Measurements from ENCODE around the gene NRXN3.

NRXN3 gene

DNA sequence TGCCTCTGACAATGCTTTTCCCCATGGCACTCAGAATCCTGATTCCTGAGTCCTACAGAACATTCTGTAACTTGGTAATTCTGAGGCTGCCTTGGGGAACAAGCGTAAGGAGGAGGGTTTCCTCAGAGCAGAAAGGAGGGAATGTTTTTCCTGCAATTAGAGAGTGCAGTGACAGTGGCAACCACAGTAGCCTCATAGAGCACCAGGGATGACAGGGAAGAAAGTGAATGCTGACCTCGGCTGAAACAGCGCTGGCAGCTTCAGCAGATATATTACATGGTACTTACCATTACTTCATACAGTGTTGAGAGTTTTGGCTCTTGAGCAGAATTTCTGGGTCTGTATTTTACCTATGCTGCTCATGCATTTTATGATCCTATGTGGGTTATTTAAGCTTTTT lies 757.1 kb downstream of the NRXN3 start:
- TF ChIP-seq, protein P1, sequence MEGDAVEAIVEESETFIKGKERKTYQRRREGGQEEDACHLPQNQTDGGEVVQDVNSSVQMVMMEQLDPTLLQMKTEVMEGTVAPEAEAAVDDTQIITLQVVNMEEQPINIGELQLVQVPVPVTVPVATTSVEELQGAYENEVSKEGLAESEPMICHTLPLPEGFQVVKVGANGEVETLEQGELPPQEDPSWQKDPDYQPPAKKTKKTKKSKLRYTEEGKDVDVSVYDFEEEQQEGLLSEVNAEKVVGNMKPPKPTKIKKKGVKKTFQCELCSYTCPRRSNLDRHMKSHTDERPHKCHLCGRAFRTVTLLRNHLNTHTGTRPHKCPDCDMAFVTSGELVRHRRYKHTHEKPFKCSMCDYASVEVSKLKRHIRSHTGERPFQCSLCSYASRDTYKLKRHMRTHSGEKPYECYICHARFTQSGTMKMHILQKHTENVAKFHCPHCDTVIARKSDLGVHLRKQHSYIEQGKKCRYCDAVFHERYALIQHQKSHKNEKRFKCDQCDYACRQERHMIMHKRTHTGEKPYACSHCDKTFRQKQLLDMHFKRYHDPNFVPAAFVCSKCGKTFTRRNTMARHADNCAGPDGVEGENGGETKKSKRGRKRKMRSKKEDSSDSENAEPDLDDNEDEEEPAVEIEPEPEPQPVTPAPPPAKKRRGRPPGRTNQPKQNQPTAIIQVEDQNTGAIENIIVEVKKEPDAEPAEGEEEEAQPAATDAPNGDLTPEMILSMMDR (IDR thresholded peaks at IDR 0.05; ENCODE audit: insufficient read depth, low read length, poor library complexity, severe bottlenecking) = no peak
- H3K36me3 ChIP-seq (ENCODE audit: control insufficient read depth, insufficient read depth, low read length) = no peaks in the 10 kb centered on the region
- H3K4me3 ChIP-seq (replicated peaks; ENCODE audit: low read depth, low read length) = no peak overlapping the region
- H3K27me3 ChIP-seq (replicated peaks; ENCODE audit: control insufficient read depth, insufficient read depth, low read length) = no peaks in the 10 kb centered on the region
- no peak for DNase-seq (ENCODE audit: extremely low read depth, insufficient read length)

DNA sequence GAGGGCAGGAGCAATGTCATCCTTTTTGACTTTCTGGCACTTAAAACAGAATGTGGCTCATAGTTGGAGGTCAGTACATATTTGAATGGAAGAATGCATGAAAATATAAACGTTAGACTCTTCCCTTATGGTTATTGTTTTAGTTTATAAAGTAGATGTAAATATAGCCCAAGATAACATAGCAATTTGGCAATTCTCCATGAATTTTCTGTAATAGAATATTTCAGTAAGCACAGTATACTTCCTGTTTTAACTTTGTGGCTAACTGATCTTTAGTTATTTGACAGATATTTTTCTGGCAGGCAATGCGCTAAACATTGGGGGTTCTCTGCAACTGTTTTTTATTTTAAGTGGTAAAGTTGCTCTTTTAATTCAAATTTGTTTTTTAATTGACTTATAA lies 763.0 kb downstream of the NRXN3 start:
- Histone ChIP-seq H3K27me3 (replicated peaks; ENCODE audit: control insufficient read depth, insufficient read depth, low read length) (no peaks in the 10 kb centered on the region), H3K36me3 (ENCODE audit: control insufficient read depth, insufficient read depth, low read length) (no peaks in the 10 kb centered on the region), H3K4me3 (replicated peaks; ENCODE audit: low read depth, low read length) (no peak overlapping the region)
- DNase-seq (ENCODE audit: extremely low read depth, insufficient read length) = no peak
- TF ChIP-seq, protein P1 (IDR thresholded peaks at IDR 0.05; ENCODE audit: insufficient read depth, low read length, poor library complexity, severe bottlenecking) = no peak

DNA sequence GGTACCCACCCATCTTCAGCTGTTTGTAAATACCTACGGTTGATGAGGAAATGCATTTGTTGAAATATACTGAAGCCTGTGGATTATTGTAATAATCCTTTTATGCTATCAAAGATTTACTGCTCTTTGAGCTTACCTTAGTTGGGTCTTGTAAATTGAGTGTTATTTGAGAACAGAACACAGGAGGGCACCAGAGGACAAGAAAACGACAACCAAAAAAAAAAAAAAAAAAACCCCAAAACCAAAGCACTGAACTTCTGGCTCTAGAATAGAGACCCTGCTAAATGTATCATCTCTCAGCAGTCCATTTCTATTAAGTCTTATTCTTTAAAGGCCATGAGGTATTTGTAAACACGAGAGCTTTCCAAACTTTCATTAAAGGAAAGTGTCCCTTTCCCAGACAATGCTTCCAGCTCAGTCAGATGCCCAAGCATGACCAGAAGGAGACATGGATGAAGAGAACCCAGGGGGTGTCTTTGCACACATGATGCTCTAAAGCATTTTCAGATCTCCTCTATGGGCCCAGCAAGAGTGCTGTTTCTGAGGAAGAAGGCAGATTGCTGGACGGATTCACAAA lies 763.9 kb downstream of the NRXN3 start:
- TF ChIP-seq, protein P1 (IDR thresholded peaks at IDR 0.05; ENCODE audit: insufficient read depth, low read length, poor library complexity, severe bottlenecking) = peak; percentile 52
- no peak overlapping the region for H3K4me3 ChIP-seq (replicated peaks; ENCODE audit: low read depth, low read length)
- H3K27me3 ChIP-seq (replicated peaks; ENCODE audit: control insufficient read depth, insufficient read depth, low read length) = no peaks in the 10 kb centered on the region
- no peak for DNase-seq (ENCODE audit: extremely low read depth, insufficient read length)
- no peaks in the 10 kb centered on the region for H3K36me3 ChIP-seq (ENCODE audit: control insufficient read depth, insufficient read depth, low read length)

DNA sequence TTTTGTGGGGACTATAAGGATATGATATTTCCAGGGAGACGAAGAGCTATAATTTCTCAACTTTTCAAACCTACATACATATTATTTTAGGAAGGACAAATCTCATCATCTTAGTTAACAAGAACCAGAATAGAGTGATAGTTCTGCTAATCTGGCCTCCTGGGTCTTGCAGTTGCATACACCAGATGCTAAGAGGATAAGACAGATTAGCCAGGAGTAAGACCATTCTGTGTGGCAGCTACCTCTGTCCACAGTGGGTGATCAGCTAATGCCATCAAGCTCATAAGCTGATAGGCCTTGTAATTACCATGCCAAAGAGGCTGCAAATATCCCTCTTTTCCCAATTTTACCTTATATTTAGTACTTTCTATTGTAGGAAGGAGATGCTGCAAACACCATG lies 776.8 kb downstream of the NRXN3 start:
- no peaks in the 10 kb centered on the region for H3K27me3 ChIP-seq (replicated peaks; ENCODE audit: control insufficient read depth, insufficient read depth, low read length)
- TF ChIP-seq, protein P1 (IDR thresholded peaks at IDR 0.05; ENCODE audit: insufficient read depth, low read length, poor library complexity, severe bottlenecking) = no peak
- DNase-seq (ENCODE audit: extremely low read depth, insufficient read length) = no peak
- H3K4me3 ChIP-seq (replicated peaks; ENCODE audit: low read depth, low read length) = no peak overlapping the region
- no peaks in the 10 kb centered on the region for H3K36me3 ChIP-seq (ENCODE audit: control insufficient read depth, insufficient read depth, low read length)

DNA sequence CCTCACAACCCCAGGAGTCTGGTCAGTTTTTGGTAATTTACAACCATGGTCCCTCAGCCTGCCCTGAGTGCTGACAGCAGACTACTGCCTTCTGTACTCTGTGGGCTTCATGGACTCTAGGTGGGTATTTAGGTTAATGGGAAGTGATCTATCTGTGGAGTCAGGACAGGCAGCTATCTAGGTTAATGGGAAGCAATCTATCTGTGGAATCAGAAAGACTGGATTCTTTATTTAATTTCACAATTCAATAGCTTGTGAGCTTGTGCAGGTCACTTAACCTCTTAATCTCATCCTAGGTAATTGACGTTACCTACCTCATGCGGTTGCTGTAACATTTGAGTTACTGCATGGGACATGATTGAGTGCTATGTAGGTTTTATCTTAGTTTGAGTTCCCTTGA lies 777.5 kb downstream of the NRXN3 start:
- DNase-seq (ENCODE audit: extremely low read depth, insufficient read length) = no peak
- H3K36me3 ChIP-seq (ENCODE audit: control insufficient read depth, insufficient read depth, low read length) = no peaks in the 10 kb centered on the region
- TF ChIP-seq, protein P1 (IDR thresholded peaks at IDR 0.05; ENCODE audit: insufficient read depth, low read length, poor library complexity, severe bottlenecking) = no peak
- no peaks in the 10 kb centered on the region for H3K27me3 ChIP-seq (replicated peaks; ENCODE audit: control insufficient read depth, insufficient read depth, low read length)
- no peak overlapping the region for H3K4me3 ChIP-seq (replicated peaks; ENCODE audit: low read depth, low read length)

DNA sequence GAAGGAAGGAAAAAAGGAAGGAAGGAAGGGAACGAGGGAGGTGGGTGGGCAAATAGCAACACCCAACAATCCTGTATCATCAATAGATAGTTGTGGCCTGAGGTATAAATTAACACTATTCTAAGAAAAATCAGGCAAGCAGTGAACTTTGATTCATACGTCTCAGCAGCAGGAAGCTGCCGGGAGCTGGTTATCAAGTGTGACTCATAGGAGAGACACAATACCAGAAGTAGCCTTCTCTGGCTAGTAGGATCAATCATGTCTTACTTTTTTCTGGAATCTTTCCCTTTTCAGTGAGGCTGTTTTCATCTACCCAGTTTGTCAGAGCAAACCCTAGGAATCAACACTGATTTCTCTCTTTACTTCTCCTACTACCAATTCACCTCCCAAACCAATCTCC lies 780.5 kb downstream of the NRXN3 start:
- TF ChIP-seq, protein P1 (IDR thresholded peaks at IDR 0.05; ENCODE audit: insufficient read depth, low read length, poor library complexity, severe bottlenecking) = no peak
- no peak for DNase-seq (ENCODE audit: extremely low read depth, insufficient read length)
- no peak overlapping the region for H3K4me3 ChIP-seq (replicated peaks; ENCODE audit: low read depth, low read length)
- no peaks in the 10 kb centered on the region for H3K27me3 ChIP-seq (replicated peaks; ENCODE audit: control insufficient read depth, insufficient read depth, low read length)
- H3K36me3 ChIP-seq (ENCODE audit: control insufficient read depth, insufficient read depth, low read length) = no peaks in the 10 kb centered on the region

Data from GM06990 (cell line).